Left lobe of liver (tissue), 2 donors: ENCODE measurements around the gene CCDC197. TPM values are rescaled to one million over a fixed set of nuclear protein-coding genes. Genes with fewer than 3 reads are reported as not detected.

ENCODE experiments used
- ATAC-seq: fragments of 200-7000 bp; cut with Tn5 transposase; one replicate; pipeline ENCODE4 v1.9.1; 2020; ENCODE audit warnings: mild to moderate bottlenecking, moderate library complexity
- DNase-seq: peaks from one replicate; pipeline ENCODE4 v3.0.0-alpha.2; 2020; ENCODE audit warnings: low spot score
- total RNA-seq: library from RNA; stranded (reverse); gene quantifications from one replicate; pipeline ENCODE4 v1.2.1, GENCODE V29; 2021
- donor health status: DM: no; HTN: no; CAD: no; lungs with moderate emphysema.
- donor health status: DM: no; HTN: yes; CAD: no.

CCDC197 gene
- total RNA-seq, 1 donor from 2014 or later, result not detected

GRCh38 chr14:94040796-94041195 is 43.7 kb downstream of the CCDC197 start:
- no peak for DNase-seq
- ATAC-seq, result no peak

- DNase-seq, result no peak
- ATAC-seq, result peak; percentile 90
Observed at GRCh38 chr14:94041551-94042346, 44.6 kb downstream of the CCDC197 start.

GRCh38 chr14:94042433-94043091 is 45.5 kb downstream of the CCDC197 start:
- ATAC-seq (peak; percentile 33), DNase-seq (no peak)

- ATAC-seq (no peak), DNase-seq (no peak)
Observed at GRCh38 chr14:94043111-94043755, 46.1 kb downstream of the CCDC197 start.

DNA sequence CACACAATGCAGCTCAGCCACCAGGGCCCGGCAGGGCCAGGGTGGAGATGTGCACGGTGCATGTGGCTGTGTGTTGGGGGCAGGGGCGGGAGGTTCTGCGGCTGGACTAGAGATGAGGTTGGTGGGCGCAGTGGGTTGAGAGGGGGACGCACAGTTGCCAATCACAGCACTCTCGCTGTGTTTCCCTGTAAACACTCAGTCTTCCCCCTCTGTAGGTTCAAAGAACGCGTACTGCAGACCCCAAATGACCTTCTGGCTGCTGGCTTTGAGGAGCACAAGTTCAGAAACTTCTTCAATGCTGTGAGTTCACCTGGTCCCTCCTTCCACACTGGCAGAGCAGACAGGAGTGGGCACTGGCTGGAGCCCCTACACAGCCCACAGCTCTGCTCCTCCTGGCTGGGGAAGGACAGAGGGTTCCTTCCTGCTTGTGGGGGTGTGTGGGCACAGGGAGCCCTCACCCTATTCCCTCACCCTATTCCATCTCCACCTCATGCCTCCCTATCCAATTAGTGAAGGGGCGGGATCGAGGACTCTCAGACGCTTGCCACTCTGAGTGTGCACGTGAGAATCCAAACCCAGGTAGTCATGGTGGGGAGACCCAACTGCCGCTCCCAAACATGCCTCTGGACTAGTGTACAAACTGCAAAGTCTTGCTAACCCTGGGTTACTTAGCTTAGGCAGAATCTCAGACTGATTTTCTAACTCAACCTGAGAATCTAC is 46.8 kb downstream of the CCDC197 start:
- DNase-seq, result no peak
- no peak for ATAC-seq

DNA sequence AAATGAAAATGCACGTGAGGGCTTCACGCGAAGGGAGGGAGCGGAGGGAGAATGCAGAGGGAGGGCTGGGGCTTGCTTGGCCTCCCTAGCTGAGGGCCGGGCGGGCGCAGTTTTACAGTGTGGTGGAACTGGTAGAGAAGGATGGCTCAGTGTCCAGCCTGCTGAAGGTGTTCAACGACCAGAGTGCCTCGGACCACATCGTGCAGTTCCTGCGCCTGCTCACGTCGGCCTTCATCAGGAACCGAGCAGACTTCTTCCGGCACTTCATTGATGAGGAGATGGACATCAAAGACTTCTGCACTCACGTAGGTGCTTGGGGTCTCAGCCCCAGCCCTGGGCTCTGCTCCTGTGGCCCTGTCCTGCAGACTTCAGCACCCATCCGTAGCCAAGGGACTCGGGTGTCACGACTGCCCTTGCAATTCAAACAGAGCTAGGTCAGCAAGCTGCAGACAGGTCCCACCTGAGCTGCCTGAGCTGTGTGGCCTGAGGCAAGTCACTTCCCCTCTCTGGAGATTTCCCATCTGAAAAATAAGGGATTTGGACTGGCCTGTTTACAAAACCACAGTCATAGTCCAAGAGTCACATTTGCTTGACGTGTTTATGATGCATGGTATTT is 47.5 kb downstream of the CCDC197 start:
- ATAC-seq (no peak), DNase-seq (no peak)

GRCh38 chr14:94045101-94045500 is 48.0 kb downstream of the CCDC197 start:
- ATAC-seq (no peak), DNase-seq (no peak)

DNA sequence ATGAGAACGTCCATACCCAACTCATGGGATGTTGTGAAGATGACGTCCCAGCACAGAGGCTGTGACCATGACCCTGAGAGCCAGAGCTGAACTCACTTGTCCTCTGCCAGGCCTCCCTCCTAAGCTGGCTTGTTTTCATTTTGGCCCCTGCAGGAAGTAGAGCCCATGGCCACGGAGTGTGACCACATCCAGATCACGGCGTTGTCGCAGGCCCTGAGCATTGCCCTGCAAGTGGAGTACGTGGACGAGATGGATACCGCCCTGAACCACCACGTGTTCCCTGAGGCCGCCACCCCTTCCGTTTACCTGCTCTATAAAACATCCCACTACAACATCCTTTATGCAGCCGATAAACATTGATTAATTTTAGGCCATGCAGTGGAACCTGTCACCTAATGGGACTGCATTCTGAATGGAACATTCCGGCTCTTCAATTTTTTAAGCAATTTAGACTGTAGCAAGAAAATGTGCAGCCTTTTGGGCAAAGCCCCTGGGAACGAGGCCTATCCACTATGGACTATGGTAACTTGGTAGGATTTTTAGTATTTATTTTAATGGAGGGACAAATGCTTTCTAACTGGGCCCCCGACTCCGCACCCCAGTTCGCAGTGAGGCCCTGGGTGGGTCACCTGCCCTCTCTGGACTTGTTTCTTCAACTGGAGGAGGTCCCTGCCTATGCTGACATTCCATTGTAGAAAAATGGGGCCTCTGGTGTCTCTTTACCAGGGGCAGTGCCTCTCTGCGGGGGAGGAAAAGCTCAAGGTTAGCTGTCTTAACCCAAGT is 48.7 kb downstream of the CCDC197 start:
- peak; percentile 8 for DNase-seq
- ATAC-seq, result no peak

- ATAC-seq (no peak), DNase-seq (peak; percentile 19)
Observed at GRCh38 chr14:94046696-94047250, 49.7 kb downstream of the CCDC197 start.

DNA sequence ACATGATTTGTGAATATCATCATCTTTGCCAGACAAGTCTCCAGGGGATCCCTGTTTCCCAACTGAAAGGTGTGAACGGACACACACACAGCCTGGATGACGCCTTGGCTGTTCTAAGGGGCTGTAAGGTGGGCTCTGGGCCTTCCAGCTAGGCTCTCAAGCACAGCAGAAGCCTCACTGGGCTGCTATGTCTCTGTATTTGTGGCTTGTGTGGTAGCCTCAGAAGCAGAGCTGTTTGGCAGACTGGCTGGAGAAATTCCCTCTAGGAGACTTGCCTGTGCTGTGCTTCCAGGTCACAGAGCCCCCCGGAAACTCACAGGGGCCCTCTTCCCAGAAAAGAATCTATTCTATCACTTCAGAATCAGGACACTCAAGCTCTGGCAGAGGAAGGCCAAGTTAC is 50.5 kb downstream of the CCDC197 start:
- ATAC-seq (no peak), DNase-seq (no peak)

- ATAC-seq (no peak), DNase-seq (peak; percentile 43)
Observed at GRCh38 chr14:94048691-94049624, 51.9 kb downstream of the CCDC197 start.

GRCh38 chr14:94049625-94050023 is 52.5 kb downstream of the CCDC197 start:
- ATAC-seq (no peak), DNase-seq (no peak)

GRCh38 chr14:94050231-94050880 is 53.3 kb downstream of the CCDC197 start:
- DNase-seq (peak; percentile 79), ATAC-seq (peak; percentile 81)

GRCh38 chr14:94051115-94051514 is 54.0 kb downstream of the CCDC197 start:
- ATAC-seq, result no peak
- DNase-seq, result peak; percentile 45

- ATAC-seq (no peak), DNase-seq (no peak)
Observed at GRCh38 chr14:94051779-94052178, 54.7 kb downstream of the CCDC197 start.

DNA sequence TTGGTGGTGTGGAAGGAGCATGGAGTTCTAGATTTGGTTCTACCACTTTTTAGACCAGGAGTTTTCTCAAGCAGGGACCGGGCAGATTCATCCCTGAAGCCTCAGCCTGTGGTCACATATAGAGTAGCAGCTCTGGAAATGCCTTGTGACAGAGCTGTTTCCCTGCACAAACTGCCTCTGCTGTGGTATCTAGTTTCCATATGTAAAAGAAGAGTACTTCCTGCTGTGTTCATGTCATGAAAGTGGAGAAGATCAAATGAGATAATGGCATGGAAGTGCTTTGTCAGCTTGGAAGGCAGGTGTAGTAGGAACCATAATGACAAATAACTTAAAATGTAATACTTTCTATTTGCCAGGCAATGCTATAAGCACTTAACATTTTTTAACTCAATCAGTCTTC is 55.1 kb downstream of the CCDC197 start:
- no peak for DNase-seq
- no peak for ATAC-seq

DNA sequence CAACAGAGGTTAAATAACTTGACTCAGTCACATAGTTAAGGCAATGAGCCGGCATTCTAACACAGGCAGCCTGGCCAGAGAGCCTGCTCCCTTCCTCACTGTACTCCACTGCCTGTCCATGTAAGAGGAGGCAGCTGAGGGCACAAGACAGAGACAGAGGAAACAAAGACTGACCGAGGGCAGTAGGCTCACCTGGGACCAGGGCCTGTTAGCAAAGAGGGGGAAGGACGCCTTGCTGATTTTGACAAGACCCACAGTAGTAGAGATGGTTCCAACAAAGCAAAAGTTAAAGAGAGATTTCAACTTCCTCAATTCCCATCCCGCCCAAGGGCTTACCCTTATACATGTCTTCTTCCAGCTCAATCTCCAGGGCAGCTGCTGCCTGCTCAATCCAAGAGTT is 55.6 kb downstream of the CCDC197 start:
- ATAC-seq (no peak), DNase-seq (no peak)

DNA sequence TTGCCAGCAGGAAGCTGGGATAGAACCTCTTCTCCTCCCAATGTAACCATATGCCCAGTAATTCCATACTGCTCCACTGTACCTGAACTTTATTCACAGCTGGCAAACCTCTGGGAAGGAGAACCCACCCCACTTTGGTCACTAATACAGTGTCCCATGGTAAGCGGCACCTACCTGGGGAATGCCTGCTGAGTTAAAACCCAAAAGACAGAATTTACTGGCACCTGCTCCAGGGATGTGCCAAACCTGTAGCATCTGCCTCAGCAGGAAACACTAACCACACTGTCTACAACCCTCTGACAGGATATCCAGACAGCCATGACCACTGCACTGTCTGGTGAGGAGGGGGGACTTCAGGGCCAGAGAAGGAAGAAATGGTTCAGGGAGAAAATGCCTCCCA is 57.3 kb downstream of the CCDC197 start:
- no peak for DNase-seq
- ATAC-seq, result no peak
